Measurements from ENCODE around the gene PRXL2C. TPM values are rescaled to one million over a fixed set of nuclear protein-coding genes. Genes with fewer than 3 reads are reported as not detected.

Gene PRXL2C
- total and polyA plus RNA-seq, 9 of the 15 experiments (the other 6 are each of a cell fraction or from before 2014, with no cell fraction given), result 3.6 to 15.3 (median 10.6) TPM

- no peak for TF ChIP-seq ARID3A (IDR thresholded peaks at IDR 0.05; ENCODE audit: borderline replicate concordance, low read depth, low read length)
- TF ChIP-seq CREB5 (CRISPR knock-in tag; IDR thresholded peaks at IDR 0.05), result no peak
- TF ChIP-seq HMGN3 (IDR thresholded peaks at IDR 0.05; ENCODE audit: borderline replicate concordance, extremely low read depth, insufficient read length, low read depth, low read length), result no peak
- no peak for TF ChIP-seq RBM34 (IDR thresholded peaks at IDR 0.05; ENCODE audit: borderline replicate concordance, insufficient read depth, low read length)
- TF ChIP-seq ZNF282 (CRISPR knock-in tag; IDR thresholded peaks at IDR 0.05), result no peak
- no peak for TF ChIP-seq ZNF76 (CRISPR knock-in tag; IDR thresholded peaks at IDR 0.05; ENCODE audit: borderline replicate concordance)
- TF ChIP-seq ZFX (CRISPR knock-in tag; IDR thresholded peaks at IDR 0.05), result peak; percentile 46
- TF ChIP-seq, protein P1, sequence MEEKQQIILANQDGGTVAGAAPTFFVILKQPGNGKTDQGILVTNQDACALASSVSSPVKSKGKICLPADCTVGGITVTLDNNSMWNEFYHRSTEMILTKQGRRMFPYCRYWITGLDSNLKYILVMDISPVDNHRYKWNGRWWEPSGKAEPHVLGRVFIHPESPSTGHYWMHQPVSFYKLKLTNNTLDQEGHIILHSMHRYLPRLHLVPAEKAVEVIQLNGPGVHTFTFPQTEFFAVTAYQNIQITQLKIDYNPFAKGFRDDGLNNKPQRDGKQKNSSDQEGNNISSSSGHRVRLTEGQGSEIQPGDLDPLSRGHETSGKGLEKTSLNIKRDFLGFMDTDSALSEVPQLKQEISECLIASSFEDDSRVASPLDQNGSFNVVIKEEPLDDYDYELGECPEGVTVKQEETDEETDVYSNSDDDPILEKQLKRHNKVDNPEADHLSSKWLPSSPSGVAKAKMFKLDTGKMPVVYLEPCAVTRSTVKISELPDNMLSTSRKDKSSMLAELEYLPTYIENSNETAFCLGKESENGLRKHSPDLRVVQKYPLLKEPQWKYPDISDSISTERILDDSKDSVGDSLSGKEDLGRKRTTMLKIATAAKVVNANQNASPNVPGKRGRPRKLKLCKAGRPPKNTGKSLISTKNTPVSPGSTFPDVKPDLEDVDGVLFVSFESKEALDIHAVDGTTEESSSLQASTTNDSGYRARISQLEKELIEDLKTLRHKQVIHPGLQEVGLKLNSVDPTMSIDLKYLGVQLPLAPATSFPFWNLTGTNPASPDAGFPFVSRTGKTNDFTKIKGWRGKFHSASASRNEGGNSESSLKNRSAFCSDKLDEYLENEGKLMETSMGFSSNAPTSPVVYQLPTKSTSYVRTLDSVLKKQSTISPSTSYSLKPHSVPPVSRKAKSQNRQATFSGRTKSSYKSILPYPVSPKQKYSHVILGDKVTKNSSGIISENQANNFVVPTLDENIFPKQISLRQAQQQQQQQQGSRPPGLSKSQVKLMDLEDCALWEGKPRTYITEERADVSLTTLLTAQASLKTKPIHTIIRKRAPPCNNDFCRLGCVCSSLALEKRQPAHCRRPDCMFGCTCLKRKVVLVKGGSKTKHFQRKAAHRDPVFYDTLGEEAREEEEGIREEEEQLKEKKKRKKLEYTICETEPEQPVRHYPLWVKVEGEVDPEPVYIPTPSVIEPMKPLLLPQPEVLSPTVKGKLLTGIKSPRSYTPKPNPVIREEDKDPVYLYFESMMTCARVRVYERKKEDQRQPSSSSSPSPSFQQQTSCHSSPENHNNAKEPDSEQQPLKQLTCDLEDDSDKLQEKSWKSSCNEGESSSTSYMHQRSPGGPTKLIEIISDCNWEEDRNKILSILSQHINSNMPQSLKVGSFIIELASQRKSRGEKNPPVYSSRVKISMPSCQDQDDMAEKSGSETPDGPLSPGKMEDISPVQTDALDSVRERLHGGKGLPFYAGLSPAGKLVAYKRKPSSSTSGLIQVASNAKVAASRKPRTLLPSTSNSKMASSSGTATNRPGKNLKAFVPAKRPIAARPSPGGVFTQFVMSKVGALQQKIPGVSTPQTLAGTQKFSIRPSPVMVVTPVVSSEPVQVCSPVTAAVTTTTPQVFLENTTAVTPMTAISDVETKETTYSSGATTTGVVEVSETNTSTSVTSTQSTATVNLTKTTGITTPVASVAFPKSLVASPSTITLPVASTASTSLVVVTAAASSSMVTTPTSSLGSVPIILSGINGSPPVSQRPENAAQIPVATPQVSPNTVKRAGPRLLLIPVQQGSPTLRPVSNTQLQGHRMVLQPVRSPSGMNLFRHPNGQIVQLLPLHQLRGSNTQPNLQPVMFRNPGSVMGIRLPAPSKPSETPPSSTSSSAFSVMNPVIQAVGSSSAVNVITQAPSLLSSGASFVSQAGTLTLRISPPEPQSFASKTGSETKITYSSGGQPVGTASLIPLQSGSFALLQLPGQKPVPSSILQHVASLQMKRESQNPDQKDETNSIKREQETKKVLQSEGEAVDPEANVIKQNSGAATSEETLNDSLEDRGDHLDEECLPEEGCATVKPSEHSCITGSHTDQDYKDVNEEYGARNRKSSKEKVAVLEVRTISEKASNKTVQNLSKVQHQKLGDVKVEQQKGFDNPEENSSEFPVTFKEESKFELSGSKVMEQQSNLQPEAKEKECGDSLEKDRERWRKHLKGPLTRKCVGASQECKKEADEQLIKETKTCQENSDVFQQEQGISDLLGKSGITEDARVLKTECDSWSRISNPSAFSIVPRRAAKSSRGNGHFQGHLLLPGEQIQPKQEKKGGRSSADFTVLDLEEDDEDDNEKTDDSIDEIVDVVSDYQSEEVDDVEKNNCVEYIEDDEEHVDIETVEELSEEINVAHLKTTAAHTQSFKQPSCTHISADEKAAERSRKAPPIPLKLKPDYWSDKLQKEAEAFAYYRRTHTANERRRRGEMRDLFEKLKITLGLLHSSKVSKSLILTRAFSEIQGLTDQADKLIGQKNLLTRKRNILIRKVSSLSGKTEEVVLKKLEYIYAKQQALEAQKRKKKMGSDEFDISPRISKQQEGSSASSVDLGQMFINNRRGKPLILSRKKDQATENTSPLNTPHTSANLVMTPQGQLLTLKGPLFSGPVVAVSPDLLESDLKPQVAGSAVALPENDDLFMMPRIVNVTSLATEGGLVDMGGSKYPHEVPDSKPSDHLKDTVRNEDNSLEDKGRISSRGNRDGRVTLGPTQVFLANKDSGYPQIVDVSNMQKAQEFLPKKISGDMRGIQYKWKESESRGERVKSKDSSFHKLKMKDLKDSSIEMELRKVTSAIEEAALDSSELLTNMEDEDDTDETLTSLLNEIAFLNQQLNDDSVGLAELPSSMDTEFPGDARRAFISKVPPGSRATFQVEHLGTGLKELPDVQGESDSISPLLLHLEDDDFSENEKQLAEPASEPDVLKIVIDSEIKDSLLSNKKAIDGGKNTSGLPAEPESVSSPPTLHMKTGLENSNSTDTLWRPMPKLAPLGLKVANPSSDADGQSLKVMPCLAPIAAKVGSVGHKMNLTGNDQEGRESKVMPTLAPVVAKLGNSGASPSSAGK (IDR thresholded peaks at IDR 0.05), result no peak
- no peak for TF ChIP-seq ZC3H4 (CRISPR knock-in tag; IDR thresholded peaks at IDR 0.05; ENCODE audit: borderline replicate concordance)
- TF ChIP-seq TOE1 (IDR thresholded peaks at IDR 0.05; ENCODE audit: borderline replicate concordance), result no peak
- no peak for TF ChIP-seq TOE1 (CRISPR knock-in tag; IDR thresholded peaks at IDR 0.05; ENCODE audit: borderline replicate concordance, low read depth)
- TF ChIP-seq ZBTB8A (IDR thresholded peaks at IDR 0.05; ENCODE audit: partially characterized antibody), result no peak
- TF ChIP-seq PTRF (tag; IDR thresholded peaks at IDR 0.05), result no peak
Measured at GRCh38 chr9:96619491-96620180, 35.5 kb downstream of the PRXL2C start, which contains the start of gene CDC14B (continued).
